BLaER1 (cell line): ENCODE data around the gene C1orf21.

Source experiments
- H3K27ac ChIP-seq: shearing (Covaris generic); formaldehyde crosslinking; 2 replicates; pipeline ENCODE4 v1.8.1; 2022
- H3K27me3 ChIP-seq: shearing (Covaris generic); formaldehyde crosslinking; 2 replicates; pipeline ENCODE4 v1.8.1; 2022
- H3K36me3 ChIP-seq: shearing (Covaris generic); formaldehyde crosslinking; 2 replicates; pipeline ENCODE4 v1.8.1; 2022
- H3K4me1 ChIP-seq: shearing (Covaris generic); formaldehyde crosslinking; 2 replicates; pipeline ENCODE4 v1.8.1; 2022
- H3K4me2 ChIP-seq: shearing (Covaris generic); formaldehyde crosslinking; 2 replicates; pipeline ENCODE4 v1.8.1; 2022
- H3K4me3 ChIP-seq: shearing (Covaris generic); formaldehyde crosslinking; 2 replicates; pipeline ENCODE4 v1.8.1; 2022
- H3K9ac ChIP-seq: shearing (Covaris generic); formaldehyde crosslinking; 2 replicates; pipeline ENCODE4 v1.8.1; 2022
- H3K9me3 ChIP-seq: shearing (Covaris generic); formaldehyde crosslinking; 2 replicates; pipeline ENCODE4 v1.8.1; 2022
- H4K20me1 ChIP-seq: shearing (Covaris generic); formaldehyde crosslinking; 2 replicates; pipeline ENCODE4 v1.8.1; 2022
- Cebpa-rat ChIP-seq: shearing (Covaris generic); IDR thresholded peaks from 2 replicates; pipeline ENCODE4 v1.8.1; 2022

Gene C1orf21

GRCh38 chr1:184533915-184534314, 147.1 kb downstream of the C1orf21 start:
- Histone ChIP-seq H3K27ac (no peak overlapping the region), H3K9ac (no peak overlapping the region), H3K27me3 (no peaks in the 10 kb centered on the region), H3K4me2 (no peak overlapping the region), H3K36me3 (no peaks in the 10 kb centered on the region), H3K9me3 (0 out of 2 replicates have a peak, but pooled peaks cover 11% of the 10 kb centered on the region), H4K20me1 (no peaks in the 10 kb centered on the region), H3K4me1 (peaks cover 7% of the 10 kb centered on the region), H3K4me3 (no peak overlapping the region)
- TF ChIP-seq Cebpa-rat = no peak

GRCh38 chr1:184534690-184535089, 147.9 kb downstream of the C1orf21 start:
- H3K36me3 ChIP-seq = no peaks in the 10 kb centered on the region
- no peak overlapping the region for H3K9ac ChIP-seq
- H3K4me2 ChIP-seq = no peak overlapping the region
- no peak for TF ChIP-seq Cebpa-rat
- H3K27me3 ChIP-seq = no peaks in the 10 kb centered on the region
- no peak overlapping the region for H3K27ac ChIP-seq
- H3K4me3 ChIP-seq = no peak overlapping the region
- H3K9me3 ChIP-seq = 0 out of 2 replicates have a peak, but pooled peaks cover 12% of the 10 kb centered on the region
- no peaks in the 10 kb centered on the region for H4K20me1 ChIP-seq
- H3K4me1 ChIP-seq = peaks cover 7% of the 10 kb centered on the region

GRCh38 chr1:184535191-184535970, 148.6 kb downstream of the C1orf21 start:
- Histone ChIP-seq H3K36me3 (no peaks in the 10 kb centered on the region), H3K9me3 (0 out of 2 replicates have a peak, but pooled peaks cover 12% of the 10 kb centered on the region), H3K4me2 (no peak overlapping the region), H3K27me3 (no peaks in the 10 kb centered on the region), H3K9ac (no peak overlapping the region), H4K20me1 (no peaks in the 10 kb centered on the region), H3K27ac (no peak overlapping the region), H3K4me3 (no peak overlapping the region), H3K4me1 (peaks cover 7% of the 10 kb centered on the region)
- TF ChIP-seq Cebpa-rat = no peak

GRCh38 chr1:184536246-184536985, 149.6 kb downstream of the C1orf21 start:
- no peak for TF ChIP-seq Cebpa-rat
- Histone ChIP-seq H3K4me3 (no peak overlapping the region), H3K9me3 (0 out of 2 replicates have a peak, but pooled peaks cover 12% of the 10 kb centered on the region), H3K27ac (no peak overlapping the region), H4K20me1 (no peaks in the 10 kb centered on the region), H3K36me3 (no peaks in the 10 kb centered on the region), H3K9ac (no peak overlapping the region), H3K4me2 (no peak overlapping the region), H3K27me3 (no peaks in the 10 kb centered on the region), H3K4me1 (peaks cover 7% of the 10 kb centered on the region)

- no peak for TF ChIP-seq Cebpa-rat
- Histone ChIP-seq H3K27me3 (no peaks in the 10 kb centered on the region), H3K4me3 (no peak overlapping the region), H3K27ac (no peak overlapping the region), H4K20me1 (no peaks in the 10 kb centered on the region), H3K36me3 (no peaks in the 10 kb centered on the region), H3K4me2 (no peak overlapping the region), H3K9ac (no peak overlapping the region), H3K4me1 (no peaks in the 10 kb centered on the region), H3K9me3 (0 out of 2 replicates have a peak, but pooled peaks cover 12% of the 10 kb centered on the region)
These were observed 152.8 kb downstream of the C1orf21 start for GRCh38 chr1:184539580-184539979.

GRCh38 chr1:184541537-184542152, 154.8 kb downstream of the C1orf21 start:
- H3K27ac ChIP-seq = no peak overlapping the region
- no peaks in the 10 kb centered on the region for H3K36me3 ChIP-seq
- no peak for TF ChIP-seq Cebpa-rat
- H3K4me3 ChIP-seq = no peak overlapping the region
- H3K9me3 ChIP-seq = 0 out of 2 replicates have a peak, but pooled peaks cover 5% of the 10 kb centered on the region
- H3K4me1 ChIP-seq = no peaks in the 10 kb centered on the region
- no peak overlapping the region for H3K4me2 ChIP-seq
- H3K9ac ChIP-seq = no peak overlapping the region
- no peaks in the 10 kb centered on the region for H3K27me3 ChIP-seq
- no peaks in the 10 kb centered on the region for H4K20me1 ChIP-seq

GRCh38 chr1:184542291-184542690, 155.5 kb downstream of the C1orf21 start:
- no peak overlapping the region for H3K4me3 ChIP-seq
- 0 out of 2 replicates have a peak, but pooled peaks cover 1% of the 10 kb centered on the region for H3K4me1 ChIP-seq
- H3K27me3 ChIP-seq = no peaks in the 10 kb centered on the region
- H3K36me3 ChIP-seq = no peaks in the 10 kb centered on the region
- H3K9me3 ChIP-seq = 0 out of 2 replicates have a peak, but pooled peaks cover 5% of the 10 kb centered on the region
- H4K20me1 ChIP-seq = no peaks in the 10 kb centered on the region
- TF ChIP-seq Cebpa-rat = no peak
- H3K27ac ChIP-seq = no peak overlapping the region
- H3K9ac ChIP-seq = no peak overlapping the region
- H3K4me2 ChIP-seq = no peak overlapping the region

GRCh38 chr1:184545601-184546000, 158.8 kb downstream of the C1orf21 start:
- Histone ChIP-seq H3K4me3 (no peak overlapping the region), H3K27me3 (no peaks in the 10 kb centered on the region), H3K27ac (no peak overlapping the region), H3K4me1 (peaks cover 6% of the 10 kb centered on the region; the same call in 1 of the 2 replicates), H4K20me1 (no peaks in the 10 kb centered on the region), H3K36me3 (no peaks in the 10 kb centered on the region), H3K4me2 (no peak overlapping the region), H3K9ac (no peak overlapping the region), H3K9me3 (no peaks in the 10 kb centered on the region)
- no peak for TF ChIP-seq Cebpa-rat

- TF ChIP-seq Cebpa-rat = no peak
- Histone ChIP-seq H3K4me3 (no peak overlapping the region), H3K36me3 (no peaks in the 10 kb centered on the region), H3K27ac (no peak overlapping the region), H3K27me3 (no peaks in the 10 kb centered on the region), H3K9me3 (no peaks in the 10 kb centered on the region), H4K20me1 (no peaks in the 10 kb centered on the region), H3K9ac (no peak overlapping the region), H3K4me2 (no peak overlapping the region), H3K4me1 (peaks cover 4% of the 10 kb centered on the region; the same call in 1 of the 2 replicates)
These were observed 165.6 kb downstream of the C1orf21 start for GRCh38 chr1:184552446-184552845.
